ENCODE results near the gene ZNF385B. TPM values are rescaled to one million over a fixed set of nuclear protein-coding genes. Genes with fewer than 3 reads are reported as not detected.

The ZNF385B gene
- polyA plus RNA-seq, 1 donor (not counting 4 experiments of a cell fraction or from before 2014, with no cell fraction given), result 0.17 TPM

GRCh38 chr2:179614121-179614520 is 247.3 kb downstream of the ZNF385B start:
- Histone ChIP-seq H2AFZ (ENCODE audit: control insufficient read depth, low read length) (peak overlapping the region; percentile 47), H3K4me2 (ENCODE audit: control insufficient read depth, extremely low read depth, insufficient read depth, low read depth, low read length) (peak overlapping the region; percentile 92), H3K9ac (ENCODE audit: control insufficient read depth, extremely low read depth, insufficient read depth, low read length) (no peak overlapping the region), H3K27ac (ENCODE audit: control insufficient read depth, insufficient read depth, low read length) (peak overlapping the region; percentile 31), H3K9me3 (ENCODE audit: control insufficient read depth, low read depth, low read length) (no peaks in the 10 kb centered on the region), H3K27me3 (ENCODE audit: control insufficient read depth, extremely low read depth, insufficient read depth, low read length) (no peaks in the 10 kb centered on the region), H3K9me1 (ENCODE audit: control insufficient read depth, extremely low read depth, insufficient read depth, low read length) (no peaks in the 10 kb centered on the region), H3K36me3 (ENCODE audit: control insufficient read depth in 2 of 2, extremely low read depth in 1 of 2, insufficient read depth in 2 of 2, low read length in 2 of 2) (no peaks in the 10 kb centered on the region), H4K20me1 (ENCODE audit: control insufficient read depth, extremely low read depth, insufficient read depth, low read length) (no peaks in the 10 kb centered on the region), H3K79me2 (ENCODE audit: control insufficient read depth, insufficient read depth, low read length) (no peaks in the 10 kb centered on the region), H3K4me1 (ENCODE audit: control insufficient read depth, extremely low read depth, insufficient read depth, low read length) (peaks cover 23% of the 10 kb centered on the region), H3K4me3 (ENCODE audit: control insufficient read depth in 2 of 3, extremely low read depth in 1 of 3, insufficient read depth in 2 of 3, low read depth in 1 of 3, low read length in 3 of 3) (peak overlapping the region in 2 of 3 experiments; percentile 37 to 48)
- FAIRE-seq (no peak), DNase-seq (ENCODE audit: low read depth, low spot score) (peak; percentile 11)
- no peak for TF ChIP-seq EZH2 (IDR thresholded peaks at IDR 0.05; ENCODE audit: low read length)
- TF ChIP-seq CTCF (optimal IDR thresholded peaks at IDR 0.05 in 1 of 3, IDR thresholded peaks at IDR 0.05 in 1 of 3, conservative IDR thresholded peaks at IDR 0.05 in 1 of 3; ENCODE audit: extremely low read depth in 1 of 3, insufficient read depth in 2 of 3, low read length in 3 of 3), result no peak
- dilution Hi-C loops (cut with MboI; ENCODE audit: extremely low pct_ligation_motif_present, low sequenced_read_pairs), result no loop called here

- H3K9me3 ChIP-seq (ENCODE audit: control insufficient read depth, low read depth, low read length), result no peaks in the 10 kb centered on the region
- no peak for TF ChIP-seq CTCF (optimal IDR thresholded peaks at IDR 0.05 in 1 of 3, IDR thresholded peaks at IDR 0.05 in 1 of 3, conservative IDR thresholded peaks at IDR 0.05 in 1 of 3; ENCODE audit: extremely low read depth in 1 of 3, insufficient read depth in 2 of 3, low read length in 3 of 3)
- TF ChIP-seq EZH2 (IDR thresholded peaks at IDR 0.05; ENCODE audit: low read length), result no peak
- no peaks in the 10 kb centered on the region for H3K27me3 ChIP-seq (ENCODE audit: control insufficient read depth, extremely low read depth, insufficient read depth, low read length)
- H3K79me2 ChIP-seq (ENCODE audit: control insufficient read depth, insufficient read depth, low read length), result no peaks in the 10 kb centered on the region
- peaks cover 22% of the 10 kb centered on the region for H3K4me1 ChIP-seq (ENCODE audit: control insufficient read depth, extremely low read depth, insufficient read depth, low read length)
- H3K36me3 ChIP-seq (ENCODE audit: control insufficient read depth in 2 of 2, extremely low read depth in 1 of 2, insufficient read depth in 2 of 2, low read length in 2 of 2), result no peaks in the 10 kb centered on the region
- peak overlapping the region; percentile 92 for H3K4me2 ChIP-seq (ENCODE audit: control insufficient read depth, extremely low read depth, insufficient read depth, low read depth, low read length)
- peak overlapping the region; percentile 31 for H3K27ac ChIP-seq (ENCODE audit: control insufficient read depth, insufficient read depth, low read length)
- H2AFZ ChIP-seq (ENCODE audit: control insufficient read depth, low read length), result peak overlapping the region; percentile 47
- no peaks in the 10 kb centered on the region for H4K20me1 ChIP-seq (ENCODE audit: control insufficient read depth, extremely low read depth, insufficient read depth, low read length)
- no peak overlapping the region for H3K9ac ChIP-seq (ENCODE audit: control insufficient read depth, extremely low read depth, insufficient read depth, low read length)
- H3K4me3 ChIP-seq (ENCODE audit: control insufficient read depth in 2 of 3, extremely low read depth in 1 of 3, insufficient read depth in 2 of 3, low read depth in 1 of 3, low read length in 3 of 3), result peak overlapping the region in 2 of 3 experiments; percentile 37 to 48
- FAIRE-seq (peak; percentile 95), DNase-seq (ENCODE audit: low read depth, low spot score) (peak; percentile 66)
- H3K9me1 ChIP-seq (ENCODE audit: control insufficient read depth, extremely low read depth, insufficient read depth, low read length), result no peaks in the 10 kb centered on the region
- dilution Hi-C loops (cut with MboI; ENCODE audit: extremely low pct_ligation_motif_present, low sequenced_read_pairs), result no loop called here
Measured at GRCh38 chr2:179613701-179614100, 247.7 kb downstream of the ZNF385B start.
